NCI-H446 treated with DMSO at 0.1 percent for 48 hours (cell line): ENCODE measurements around the gene DDIT4.

Experiments used
- DNase-seq: peaks from one replicate; lab custom pipeline; 2025; lab: John Stamatoyannopoulos, UW

DDIT4 gene

DNA sequence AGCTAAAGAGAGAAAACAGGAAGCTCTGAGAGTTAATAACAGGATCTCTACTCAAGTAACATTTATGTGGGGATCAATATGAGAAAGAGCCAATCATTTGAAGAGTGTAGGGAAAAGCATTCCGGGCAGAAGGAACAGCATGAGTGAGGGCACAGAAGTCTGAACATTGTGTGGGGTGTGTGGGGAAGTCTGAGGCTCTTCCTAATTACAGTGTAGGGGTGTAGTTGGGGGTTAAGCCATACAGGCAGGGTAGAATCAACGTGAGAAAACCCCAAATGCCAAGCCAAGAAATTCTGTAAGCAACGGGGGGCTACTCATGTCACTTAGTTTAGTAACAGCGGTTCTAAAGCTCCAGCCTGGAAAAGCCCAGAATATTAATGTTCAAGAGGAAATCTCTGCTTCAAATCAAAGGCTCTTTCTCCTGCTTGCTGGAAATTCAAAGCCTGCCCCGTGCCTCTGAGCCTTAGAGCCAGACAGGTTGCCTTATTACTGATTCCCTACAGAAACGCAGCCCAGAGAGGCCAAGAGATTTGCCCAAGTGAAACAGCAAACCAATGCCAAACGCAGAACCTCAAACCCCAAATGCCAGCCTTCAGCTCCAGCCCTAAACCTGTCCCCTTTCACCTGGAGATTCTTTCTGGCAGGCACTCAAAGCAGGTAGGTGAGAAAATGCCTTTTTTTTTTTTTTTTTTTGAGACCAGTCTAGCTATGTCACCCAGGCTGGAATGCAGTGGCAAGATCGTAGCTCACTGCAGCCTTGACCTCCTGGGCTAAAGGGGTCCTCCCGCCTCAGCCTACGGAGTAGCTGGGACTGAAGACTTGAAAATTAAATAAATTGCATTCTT, 44.9 kb downstream of the DDIT4 start:
- no peak for DNase-seq

- no peak for DNase-seq
Observed at GRCh38 chr10:72319416-72320254, 45.9 kb downstream of the DDIT4 start.

DNA sequence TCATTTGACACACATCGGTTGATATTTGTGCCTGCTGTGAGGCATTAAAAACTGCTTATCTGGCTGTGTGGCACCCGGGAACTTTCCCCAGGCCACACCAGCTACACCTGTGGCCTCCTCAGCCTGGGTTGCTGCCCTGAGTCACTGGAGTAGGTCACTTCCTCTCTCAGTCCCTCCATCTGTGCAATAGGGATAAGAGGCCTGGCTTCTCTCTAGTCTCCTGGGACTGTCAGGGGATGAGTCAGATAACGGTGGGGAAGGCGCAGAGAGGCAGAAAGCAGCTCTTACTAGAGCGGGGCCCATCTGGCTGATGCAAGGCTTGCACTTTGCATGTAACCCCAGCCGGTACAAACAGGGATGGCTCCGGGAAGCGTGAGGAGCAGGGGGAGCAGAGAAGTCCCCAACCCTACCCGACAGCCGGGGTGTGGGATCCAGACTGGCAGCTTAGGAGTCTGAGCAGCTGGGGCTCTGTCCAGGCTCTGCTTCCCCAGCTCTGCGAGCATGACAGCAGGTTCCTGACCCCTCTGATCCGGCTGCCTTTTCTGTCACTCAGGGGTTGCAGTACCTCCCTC, 47.0 kb downstream of the DDIT4 start:
- peak; percentile 76 for DNase-seq

DNA sequence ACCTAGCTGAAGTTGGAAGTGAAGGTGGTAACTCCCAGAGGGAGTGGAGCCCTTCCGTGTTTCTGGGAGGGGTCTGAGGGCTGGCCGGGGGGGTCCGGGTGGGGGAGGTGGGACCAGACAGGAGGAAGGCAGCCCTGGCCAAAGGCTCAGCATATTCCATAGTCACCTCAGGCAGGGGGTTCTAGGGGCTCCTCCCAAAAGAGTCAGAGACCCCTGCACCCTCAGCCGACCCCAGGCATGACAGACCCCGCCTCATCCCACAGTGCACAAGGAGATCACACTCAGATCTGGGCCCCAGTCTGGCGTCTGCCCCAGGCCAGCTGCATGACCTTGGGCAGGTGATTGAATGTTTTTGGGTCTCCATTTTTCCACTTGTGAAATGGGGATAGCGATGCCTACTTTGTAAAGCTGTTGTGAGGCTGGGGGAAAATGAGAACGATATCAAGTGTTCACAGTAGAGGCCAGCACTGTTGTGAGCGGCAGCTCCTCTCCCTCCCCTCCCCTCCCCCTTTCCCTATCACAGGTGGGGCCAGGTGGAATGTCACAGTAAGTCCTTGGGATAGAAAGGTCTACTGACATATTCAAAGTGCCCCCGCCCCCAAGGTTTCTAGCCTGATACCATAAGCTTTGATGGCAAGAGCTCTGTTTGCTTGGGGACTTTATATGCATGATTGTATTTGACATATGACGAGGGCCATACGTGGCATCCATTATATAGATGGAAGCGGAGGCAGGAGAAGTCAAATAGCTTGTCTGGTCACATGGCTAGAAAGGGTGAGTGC, 47.7 kb downstream of the DDIT4 start:
- DNase-seq = no peak

DNA sequence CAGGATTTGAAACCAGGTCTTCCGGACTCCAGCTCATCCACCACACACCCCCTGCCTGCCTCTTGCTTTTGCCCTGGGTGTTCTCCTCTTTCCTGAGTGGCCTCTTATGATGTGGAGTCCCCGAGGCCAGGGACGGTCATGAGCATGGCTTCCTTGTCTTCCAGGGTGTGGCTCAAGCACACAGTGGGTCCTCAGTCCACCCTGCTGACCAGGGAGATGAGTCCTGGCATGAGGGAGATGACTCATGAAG, 48.2 kb downstream of the DDIT4 start:
- no peak for DNase-seq

- no peak for DNase-seq
Observed at GRCh38 chr10:72322280-72323058, 48.7 kb downstream of the DDIT4 start.

DNA sequence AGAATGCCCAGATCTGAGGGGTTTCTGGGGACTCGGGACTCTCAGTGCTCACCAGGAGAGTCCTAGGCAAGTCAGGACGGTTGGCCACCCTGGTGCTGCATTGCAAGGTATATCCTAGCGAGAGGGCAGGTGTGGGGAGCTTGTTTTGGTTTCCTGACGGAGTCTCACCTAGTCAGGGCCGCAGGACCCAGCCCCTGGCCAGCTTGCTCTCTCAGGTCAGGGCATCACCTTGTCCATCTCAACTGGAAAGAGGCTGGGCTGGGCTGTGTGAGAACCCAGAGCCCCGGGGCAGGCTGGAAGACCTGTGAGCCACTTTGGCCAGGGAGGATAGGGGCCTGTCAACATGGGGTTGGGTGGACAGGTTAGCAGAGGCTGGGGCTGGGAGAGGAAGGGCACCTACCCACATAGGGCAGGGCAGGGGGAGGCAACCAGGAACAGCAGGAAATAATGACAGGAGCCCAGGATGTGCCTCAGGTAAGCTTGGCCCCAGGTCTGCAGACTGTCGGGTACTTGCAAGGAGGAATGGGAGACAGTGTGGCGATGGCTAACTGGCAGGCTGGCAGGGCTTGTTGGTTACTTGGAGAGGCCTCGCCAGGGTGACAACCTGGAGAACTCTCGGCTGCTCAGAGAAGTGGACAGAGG, 49.5 kb downstream of the DDIT4 start:
- DNase-seq = no peak

GRCh38 chr10:72323771-72324191, 50.1 kb downstream of the DDIT4 start:
- no peak for DNase-seq
